M059J (cell line): ENCODE data around the gene HCFC1. TPM values are rescaled to one million over a fixed set of nuclear protein-coding genes. Genes with fewer than 3 reads are reported as not detected.
A peak's percentile ranks its signal among the peaks of the same experiment; 100 is the strongest.

Experiments used
- DNase-seq: peaks from one replicate; pipeline ENCODE4 v3.0.0-alpha.2; 2012; ENCODE audit warnings: low read depth
- total RNA-seq: library from RNA; depleted of rRNA; stranded (reverse); fragments of >200 nt; shearing (Covaris generic); gene quantifications from 2 replicates; pipeline ENCODE4 v1.2.3, GENCODE V29; 2014

HCFC1 gene
- total RNA-seq, 1 experiment from 2014 or later: 72.3 TPM

DNA sequence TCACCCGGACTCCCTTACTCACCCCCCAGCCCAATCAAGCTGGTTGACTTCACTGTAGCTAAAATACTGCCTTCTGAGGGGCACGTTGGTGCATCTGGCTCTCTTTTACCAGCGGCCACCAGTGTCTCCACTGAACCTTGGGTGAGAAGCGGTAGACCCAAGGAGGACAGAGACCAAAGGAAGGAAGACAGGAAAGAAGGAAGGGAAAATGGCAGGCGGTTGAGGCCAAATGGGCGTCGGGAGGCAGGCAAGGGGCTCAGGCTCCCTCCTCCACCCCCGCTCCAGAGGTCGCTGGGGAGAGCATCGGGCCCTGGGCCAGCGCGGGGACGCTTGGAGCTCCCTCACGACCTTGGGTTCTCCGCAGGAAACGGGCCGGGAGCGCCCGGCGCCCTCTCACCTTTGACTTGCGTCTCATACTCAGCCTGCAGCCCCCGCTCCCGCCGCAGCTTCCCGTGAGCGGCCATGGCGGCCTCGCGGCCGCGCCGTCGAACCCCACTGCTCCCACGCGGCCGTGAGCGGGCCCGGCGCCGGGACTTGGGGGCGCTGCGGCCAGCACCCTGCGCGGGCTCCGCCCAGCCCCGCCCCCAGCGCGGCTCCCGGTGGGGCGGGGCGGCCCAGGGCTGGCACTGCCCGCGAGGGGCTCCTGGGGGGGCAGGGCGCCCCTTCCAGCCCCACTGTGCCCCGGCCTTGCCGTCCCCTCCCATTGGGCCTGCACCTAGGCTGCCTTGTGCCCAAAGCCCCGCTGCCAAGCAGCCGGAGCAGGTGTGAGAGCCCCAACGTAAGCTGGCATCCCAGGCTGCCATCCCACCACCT lies 45.7 kb downstream of the HCFC1 start, which contains the start of gene ARHGAP4:
Gene ARHGAP4 (minus strand): TSS at position 526 of the 813 bp plus-strand sequence. CDS start 62 bp downstream, at position 464.
- no peak for DNase-seq

DNA sequence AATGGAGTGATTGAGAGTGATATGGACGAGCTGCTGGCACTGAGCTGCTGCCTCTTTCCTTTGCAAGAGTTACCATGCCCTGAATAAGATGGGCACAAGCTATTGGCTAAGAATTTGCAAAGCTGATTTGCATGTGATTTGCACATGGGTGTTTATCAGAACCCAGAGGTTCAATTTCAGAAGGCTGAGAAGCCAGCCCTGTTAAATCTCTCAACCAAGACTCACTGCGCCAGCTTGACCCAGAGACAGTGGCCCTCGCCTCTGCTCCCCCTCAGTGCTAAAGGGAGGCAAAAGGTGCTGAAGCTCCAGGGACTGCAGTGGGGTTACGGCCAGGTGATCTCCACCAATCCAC lies 46.3 kb downstream of the HCFC1 start:
- no peak for DNase-seq

- peak; percentile 72 for DNase-seq
Measured at GRCh38 chrX:153924149-153924861, 47.3 kb downstream of the HCFC1 start.

- peak; percentile 74 for DNase-seq
Measured at GRCh38 chrX:153922932-153923857, 48.4 kb downstream of the HCFC1 start.

DNA sequence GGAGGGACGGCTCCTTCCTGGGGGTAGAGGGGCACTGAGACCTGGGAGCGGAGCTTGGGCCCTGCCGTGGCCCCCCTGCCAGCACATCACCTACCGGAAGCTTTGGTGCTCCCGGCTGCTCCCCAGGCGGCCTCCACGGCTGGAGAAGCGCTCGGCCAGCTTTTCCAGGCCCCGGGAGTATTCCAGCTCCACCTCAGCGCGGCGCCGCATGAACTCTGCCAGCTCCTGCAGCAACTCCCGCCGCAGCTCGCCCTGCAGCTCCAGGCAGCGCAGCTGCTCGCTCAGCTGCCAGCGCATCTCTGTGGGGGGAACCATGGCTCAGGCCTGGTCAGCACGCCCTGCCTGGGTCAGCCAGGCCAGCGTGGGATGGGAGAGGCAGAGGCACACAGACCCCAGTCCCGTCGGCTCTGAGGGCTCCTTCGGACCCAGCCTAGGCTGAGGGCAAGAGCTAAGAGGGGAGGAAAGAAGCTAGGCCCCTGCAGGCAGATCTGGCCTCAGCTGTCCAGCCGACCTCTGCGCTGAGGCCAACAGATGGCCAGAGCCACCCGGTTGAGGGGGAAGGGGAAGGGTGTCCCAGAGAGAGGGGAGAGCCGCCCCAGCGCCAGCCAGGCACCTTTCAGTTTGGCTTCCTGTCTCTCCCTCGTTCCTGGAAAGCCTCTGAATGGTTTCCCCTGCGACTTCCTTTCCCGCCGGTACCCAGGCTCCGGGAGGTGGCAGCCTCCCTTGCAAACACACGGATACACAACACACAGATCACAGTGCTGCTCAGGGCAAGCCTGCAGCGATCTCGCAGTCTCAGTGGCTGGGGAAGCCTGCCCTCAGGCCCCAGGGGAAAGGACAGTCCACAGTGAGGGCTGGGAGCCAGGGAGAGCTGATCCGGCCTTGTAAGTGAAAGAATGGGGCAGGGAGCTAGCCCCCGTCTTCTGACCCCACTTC lies 49.8 kb downstream of the HCFC1 start:
- DNase-seq: peak; percentile 42

GRCh38 chrX:153921070-153921469 lies 50.5 kb downstream of the HCFC1 start:
- DNase-seq: peak; percentile 26

DNA sequence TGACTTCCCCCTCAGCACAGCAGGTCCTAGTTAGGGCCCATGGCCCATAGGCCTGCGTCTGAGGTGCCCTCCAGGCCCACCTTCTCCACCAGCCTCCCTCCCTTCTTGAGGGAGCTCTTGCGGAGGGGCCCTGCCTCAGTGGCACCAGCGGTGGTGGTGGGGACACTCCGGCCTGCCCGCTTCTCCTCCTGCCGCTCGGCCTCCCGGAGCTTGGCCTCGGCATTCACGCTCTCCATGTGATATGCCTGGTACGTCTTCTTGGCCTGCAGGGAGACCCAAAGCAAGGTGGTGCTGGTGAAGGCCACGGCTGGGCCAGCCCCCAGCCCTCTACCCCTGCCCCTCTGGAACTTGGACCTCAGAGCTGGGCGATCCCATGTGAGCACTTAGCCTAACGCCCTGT lies 51.1 kb downstream of the HCFC1 start:
- DNase-seq: no peak

DNA sequence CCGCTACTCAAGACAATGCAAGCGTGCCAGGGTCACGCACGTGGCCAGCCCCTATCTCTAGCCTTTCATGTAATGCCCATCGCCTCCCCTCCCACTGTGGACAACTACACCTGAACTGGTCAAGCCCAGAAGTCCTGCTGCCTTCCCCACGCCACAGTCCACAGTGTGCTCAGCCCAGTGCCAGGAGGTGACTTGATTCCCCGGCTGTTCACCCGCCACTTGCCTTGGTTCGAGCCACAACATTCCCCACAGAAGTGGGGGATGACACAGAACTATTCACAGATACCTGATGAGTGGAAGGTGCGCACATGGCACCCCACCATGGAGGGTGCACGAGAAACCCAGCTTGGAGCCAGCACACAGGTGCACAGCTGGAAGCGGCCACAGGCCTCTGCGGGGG lies 52.3 kb downstream of the HCFC1 start:
- no peak for DNase-seq

GRCh38 chrX:153917869-153918268 lies 53.7 kb downstream of the HCFC1 start:
- DNase-seq: no peak

GRCh38 chrX:153913701-153914100 lies 57.9 kb downstream of the HCFC1 start:
- no peak for DNase-seq

DNA sequence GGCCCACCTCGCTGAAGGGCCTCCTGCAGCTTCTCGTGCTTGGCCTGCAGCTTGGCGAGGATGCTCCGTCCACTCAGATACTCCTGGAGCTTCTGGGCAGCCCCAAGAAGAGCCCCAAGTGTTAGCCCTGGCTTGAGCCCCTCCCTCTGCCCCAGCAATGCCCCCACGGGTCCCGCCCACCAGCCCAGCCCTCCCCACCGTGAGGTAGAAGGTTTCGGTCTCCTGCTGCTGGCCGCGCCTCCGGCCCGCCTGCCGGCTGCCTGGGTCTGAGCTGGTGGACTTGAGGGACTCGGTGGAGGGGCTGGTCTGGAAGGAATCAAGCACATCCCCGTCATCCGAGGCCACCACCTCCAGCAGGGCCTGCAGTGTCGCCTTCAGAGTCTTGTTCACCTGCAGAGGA lies 58.4 kb downstream of the HCFC1 start:
- no peak for DNase-seq

DNA sequence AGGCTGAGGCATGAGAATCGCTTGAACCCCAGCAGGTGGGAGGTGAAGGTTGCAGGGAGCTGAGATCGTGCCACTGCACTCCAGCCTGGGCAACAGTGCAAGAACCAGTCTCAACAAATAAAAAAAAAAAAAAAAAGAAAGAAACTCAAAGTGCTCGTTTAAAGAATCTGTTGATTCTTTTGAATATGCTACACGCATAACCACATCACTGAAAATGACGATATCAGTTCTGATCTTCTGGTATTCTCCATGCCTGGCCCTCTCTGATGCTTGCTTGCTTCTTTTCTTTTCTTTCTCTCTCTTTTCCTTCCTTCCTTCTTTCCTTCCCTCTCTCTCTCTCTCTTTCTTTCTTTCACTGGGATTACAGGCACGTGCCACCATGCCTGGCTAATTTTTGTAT lies 59.8 kb downstream of the HCFC1 start:
- DNase-seq: no peak

- no peak for DNase-seq
Measured at GRCh38 chrX:153910446-153910845, 61.2 kb downstream of the HCFC1 start.

GRCh38 chrX:153909980-153910360 lies 61.6 kb downstream of the HCFC1 start:
- no peak for DNase-seq

GRCh38 chrX:153909024-153909979 lies 62.3 kb downstream of the HCFC1 start:
- peak; percentile 32 for DNase-seq

DNA sequence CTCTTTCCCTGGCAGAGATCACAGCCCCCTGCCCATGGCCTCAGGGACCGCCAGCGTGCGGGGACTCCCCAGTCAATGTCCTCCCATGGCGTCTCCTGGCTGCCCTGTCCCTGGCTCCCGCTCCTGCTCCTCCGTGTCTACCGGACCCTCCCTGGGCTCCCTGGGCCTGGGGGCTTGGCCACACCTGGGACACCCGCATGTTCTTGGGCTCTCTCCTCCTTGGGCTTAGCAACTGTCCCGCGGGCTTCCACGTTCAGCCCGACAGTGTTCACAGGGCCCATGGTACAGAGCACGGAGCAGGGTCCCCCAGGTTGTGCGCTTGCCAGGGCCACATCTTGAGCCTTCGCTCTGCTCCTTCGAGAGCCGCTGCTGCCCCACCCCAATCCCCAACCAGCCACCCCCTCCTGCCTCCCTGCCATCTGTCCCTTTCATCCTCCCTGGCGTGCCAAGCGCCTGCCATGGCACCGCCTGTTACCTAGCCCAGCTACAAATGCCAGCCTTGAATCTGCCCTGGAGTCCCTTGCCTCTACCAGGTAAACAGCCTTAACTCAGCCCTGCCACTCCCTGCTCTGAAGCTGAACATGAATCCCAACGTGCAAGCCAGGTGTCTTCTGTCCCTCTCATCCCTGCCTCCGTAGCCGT lies 63.3 kb downstream of the HCFC1 start:
- DNase-seq: no peak

DNA sequence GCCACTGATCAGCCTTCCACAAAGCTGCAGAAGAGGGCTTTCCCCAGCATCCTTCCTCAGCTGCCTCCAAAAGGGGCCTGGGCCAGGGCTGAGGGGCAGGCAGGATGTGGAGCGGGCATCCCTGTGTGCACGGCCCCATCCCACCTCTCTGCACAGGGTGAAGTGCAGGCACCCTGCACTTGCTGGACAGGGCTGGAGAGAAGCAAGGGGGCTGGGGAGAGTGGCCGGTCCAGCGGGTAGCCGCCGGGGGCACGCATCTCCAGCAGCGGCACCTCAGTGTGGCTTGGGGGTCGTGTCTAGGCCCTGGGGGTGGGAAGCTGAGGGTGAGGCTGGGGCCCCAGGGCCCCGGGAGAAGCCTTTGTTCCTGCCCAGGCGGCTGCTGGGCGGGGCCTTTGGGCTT lies 64.2 kb downstream of the HCFC1 start:
- no peak for DNase-seq

- DNase-seq: no peak
Measured at GRCh38 chrX:153906126-153906917, 65.3 kb downstream of the HCFC1 start.
